ENCODE measurements around the gene SHC4.
"Not testable (repeated sequence)": the region's sequence is repeated elsewhere in the genome, so short reads cannot be mapped to it uniquely, and the experiment has no call there.

SHC4 gene

DNA sequence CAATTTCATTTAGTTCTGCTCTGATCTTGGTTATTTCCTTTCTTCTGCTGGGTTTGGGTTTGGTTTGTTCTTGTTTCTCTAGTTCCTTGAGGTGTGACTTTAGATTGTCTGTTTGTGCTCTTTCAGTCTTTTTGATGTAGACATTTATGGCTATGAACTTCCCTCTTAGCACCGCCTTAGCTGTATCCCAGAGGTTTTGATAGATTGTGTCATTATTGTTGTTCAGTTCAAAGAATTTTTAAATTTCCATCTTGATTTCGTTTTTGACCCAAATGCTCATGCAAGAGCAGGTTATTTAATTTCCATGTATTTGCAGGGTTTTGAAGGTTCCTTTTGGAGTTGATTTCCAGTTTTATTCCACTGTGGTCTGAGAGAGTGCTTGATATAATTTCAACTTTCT lies 53.2 kb downstream of the SHC4 start:
- H3K4me3 ChIP-seq (ENCODE audit: low read length in 2 of 2); H2AFZ ChIP-seq (ENCODE audit: low read length); H3K18ac ChIP-seq (ENCODE audit: low read length); H3K14ac ChIP-seq (ENCODE audit: low read length); H3K36me3 ChIP-seq (replicated peaks in 1 of 2; ENCODE audit: control insufficient read depth in 2 of 2, insufficient read depth in 2 of 2, low read length in 2 of 2); H4K8ac ChIP-seq (ENCODE audit: low read depth, low read length); H2BK15ac ChIP-seq (ENCODE audit: low read length); H2BK5ac ChIP-seq (ENCODE audit: low read length); H2BK120ac ChIP-seq (ENCODE audit: low read depth, low read length); H3K9ac ChIP-seq (ENCODE audit: low read depth, low read length, poor library complexity); H3K4me1 ChIP-seq (ENCODE audit: control insufficient read depth in 2 of 2, insufficient read depth in 1 of 2, low read depth in 1 of 2, low read length in 2 of 2); H3K4ac ChIP-seq (ENCODE audit: low read length); DNase-seq (ENCODE audit: low spot score); H3K23ac ChIP-seq (ENCODE audit: low read depth, low read length, poor library complexity); H3K9me3 ChIP-seq (replicated peaks in 1 of 2; ENCODE audit: control insufficient read depth in 2 of 2, insufficient read depth in 1 of 2, low read depth in 1 of 2, low read length in 2 of 2); H3K79me1 ChIP-seq (ENCODE audit: low read depth, low read length); H2BK12ac ChIP-seq (ENCODE audit: low read length); H2AK5ac ChIP-seq (ENCODE audit: low read depth, low read length); H3K27me3 ChIP-seq (ENCODE audit: control insufficient read depth in 3 of 3, insufficient read depth in 3 of 3, low read depth in 1 of 3, low read length in 3 of 3); H3K27ac ChIP-seq (replicated peaks; ENCODE audit: low read length); H3K4me2 ChIP-seq (ENCODE audit: insufficient read depth, low read length, poor library complexity, severe bottlenecking); H4K91ac ChIP-seq (ENCODE audit: low read depth, low read length, poor library complexity): not testable (repeated sequence)
- no CpG with 5 or more reads among the region's 2 CpGs for WGBS, 2 donors (ENCODE audit: extremely low coverage in 2 of 2, insufficient read length in 2 of 2, insufficient replicate concordance in 1 of 2)

DNA sequence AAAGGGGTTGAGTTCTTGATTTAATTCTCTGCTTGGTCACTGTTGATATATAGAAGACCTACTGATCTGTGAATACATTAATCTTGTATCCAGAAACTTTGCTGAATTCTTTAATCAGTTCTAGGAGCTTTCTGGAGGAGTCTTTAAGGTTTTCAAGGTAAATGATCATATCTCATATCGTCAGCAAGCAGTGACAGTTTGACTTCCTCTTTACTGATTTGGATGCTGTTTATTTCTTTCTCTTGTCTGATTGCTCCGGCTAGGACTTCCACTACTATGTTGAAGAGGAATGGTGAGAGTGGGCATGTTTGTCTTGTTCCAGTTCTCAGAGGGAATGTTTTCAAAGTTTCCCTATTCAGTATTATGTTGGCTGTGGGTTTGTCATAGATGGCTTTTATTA lies 54.4 kb downstream of the SHC4 start:
- H2AFZ ChIP-seq (ENCODE audit: low read length); H2BK120ac ChIP-seq (ENCODE audit: low read depth, low read length); H3K9me3 ChIP-seq (replicated peaks in 1 of 2; ENCODE audit: control insufficient read depth in 2 of 2, insufficient read depth in 1 of 2, low read depth in 1 of 2, low read length in 2 of 2); H2BK15ac ChIP-seq (ENCODE audit: low read length); DNase-seq (ENCODE audit: low spot score); H3K36me3 ChIP-seq (replicated peaks in 1 of 2; ENCODE audit: control insufficient read depth in 2 of 2, insufficient read depth in 2 of 2, low read length in 2 of 2); H2AK5ac ChIP-seq (ENCODE audit: low read depth, low read length); H2BK5ac ChIP-seq (ENCODE audit: low read length); H3K27me3 ChIP-seq (ENCODE audit: control insufficient read depth in 3 of 3, insufficient read depth in 3 of 3, low read depth in 1 of 3, low read length in 3 of 3); H3K27ac ChIP-seq (replicated peaks; ENCODE audit: low read length); H3K23ac ChIP-seq (ENCODE audit: low read depth, low read length, poor library complexity); H3K4me1 ChIP-seq (ENCODE audit: control insufficient read depth in 2 of 2, insufficient read depth in 1 of 2, low read depth in 1 of 2, low read length in 2 of 2); H3K79me1 ChIP-seq (ENCODE audit: low read depth, low read length); H3K4me3 ChIP-seq (ENCODE audit: low read length in 2 of 2); H3K14ac ChIP-seq (ENCODE audit: low read length); H3K4ac ChIP-seq (ENCODE audit: low read length); H3K18ac ChIP-seq (ENCODE audit: low read length); H3K9ac ChIP-seq (ENCODE audit: low read depth, low read length, poor library complexity); H3K4me2 ChIP-seq (ENCODE audit: insufficient read depth, low read length, poor library complexity, severe bottlenecking); H4K91ac ChIP-seq (ENCODE audit: low read depth, low read length, poor library complexity); H2BK12ac ChIP-seq (ENCODE audit: low read length); H4K8ac ChIP-seq (ENCODE audit: low read depth, low read length): not testable (repeated sequence)
- WGBS, 2 donors (ENCODE audit: extremely low coverage in 2 of 2, insufficient read length in 2 of 2, insufficient replicate concordance in 1 of 2) = no CpG with 5 or more reads among the region's 2 CpGs

DNA sequence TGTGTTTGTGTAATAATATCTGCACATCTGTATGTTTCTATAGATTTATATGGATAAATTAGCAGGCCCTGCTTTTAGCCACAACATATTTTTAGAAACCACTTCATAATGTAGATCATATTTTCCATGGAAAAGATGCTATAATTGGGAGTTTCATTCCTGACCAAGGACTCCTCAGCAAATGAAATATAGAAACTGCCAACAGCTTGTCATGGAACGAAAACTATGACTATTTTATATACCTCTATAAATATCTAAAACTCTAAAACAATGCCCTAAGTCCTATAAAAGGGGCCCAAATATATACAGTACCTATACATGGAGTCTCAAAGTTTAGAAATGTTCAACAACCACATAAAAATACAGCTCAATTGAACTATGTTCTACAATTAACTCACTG lies 57.9 kb downstream of the SHC4 start:
- H3K4me1 ChIP-seq (ENCODE audit: control insufficient read depth in 2 of 2, insufficient read depth in 1 of 2, low read depth in 1 of 2, low read length in 2 of 2) = no peaks in the 10 kb centered on the region
- H3K4me2 ChIP-seq (ENCODE audit: insufficient read depth, low read length, poor library complexity, severe bottlenecking) = no peak overlapping the region
- H3K9ac ChIP-seq (ENCODE audit: low read depth, low read length, poor library complexity) = no peak overlapping the region
- no peak overlapping the region for H3K14ac ChIP-seq (ENCODE audit: low read length)
- no peak overlapping the region for H2BK5ac ChIP-seq (ENCODE audit: low read length)
- no peak overlapping the region for H2BK120ac ChIP-seq (ENCODE audit: low read depth, low read length)
- no peak overlapping the region for H2BK15ac ChIP-seq (ENCODE audit: low read length)
- H3K36me3 ChIP-seq (replicated peaks in 1 of 2; ENCODE audit: control insufficient read depth in 2 of 2, insufficient read depth in 2 of 2, low read length in 2 of 2) = no peaks in the 10 kb centered on the region
- no peak for DNase-seq (ENCODE audit: low spot score)
- no peak overlapping the region for H3K23ac ChIP-seq (ENCODE audit: low read depth, low read length, poor library complexity)
- H2AK5ac ChIP-seq (ENCODE audit: low read depth, low read length) = no peak overlapping the region
- H4K8ac ChIP-seq (ENCODE audit: low read depth, low read length) = no peak overlapping the region
- H4K91ac ChIP-seq (ENCODE audit: low read depth, low read length, poor library complexity) = no peak overlapping the region
- no peaks in the 10 kb centered on the region for H3K9me3 ChIP-seq (replicated peaks in 1 of 2; ENCODE audit: control insufficient read depth in 2 of 2, insufficient read depth in 1 of 2, low read depth in 1 of 2, low read length in 2 of 2)
- H3K79me1 ChIP-seq (ENCODE audit: low read depth, low read length) = no peaks in the 10 kb centered on the region
- H2BK12ac ChIP-seq (ENCODE audit: low read length) = no peak overlapping the region
- no CpG with 5 or more reads among the region's 1 CpG for WGBS, 2 donors (ENCODE audit: extremely low coverage in 2 of 2, insufficient read length in 2 of 2, insufficient replicate concordance in 1 of 2)
- H3K4me3 ChIP-seq (ENCODE audit: low read length in 2 of 2) = no peak overlapping the region
- H2AFZ ChIP-seq (ENCODE audit: low read length) = no peak overlapping the region
- no peak overlapping the region for H3K18ac ChIP-seq (ENCODE audit: low read length)
- no peaks in the 10 kb centered on the region for H3K27me3 ChIP-seq (ENCODE audit: control insufficient read depth in 3 of 3, insufficient read depth in 3 of 3, low read depth in 1 of 3, low read length in 3 of 3)
- H3K4ac ChIP-seq (ENCODE audit: low read length) = no peak overlapping the region
- H3K27ac ChIP-seq (replicated peaks; ENCODE audit: low read length) = no peak overlapping the region

DNA sequence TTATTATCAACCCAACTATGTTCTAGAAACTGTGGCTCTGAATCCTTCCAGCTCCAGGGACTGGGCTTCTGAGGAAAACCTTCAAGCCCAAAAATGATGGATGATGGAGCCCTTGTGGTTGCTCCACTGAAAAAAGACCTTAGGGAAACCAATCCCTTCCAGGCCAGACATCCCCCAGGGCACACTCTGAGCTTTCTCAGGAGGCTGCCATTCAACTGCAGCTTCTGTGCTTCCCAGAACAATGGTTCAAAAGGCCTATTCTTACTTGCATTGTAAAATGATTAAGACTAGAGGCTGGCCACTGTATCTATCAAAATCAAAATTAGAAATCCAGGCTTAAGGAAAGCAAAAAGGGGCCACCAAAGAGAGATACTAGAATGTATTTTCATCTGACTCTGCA lies 58.5 kb downstream of the SHC4 start:
- Histone ChIP-seq H2BK12ac (ENCODE audit: low read length) (no peak overlapping the region), H3K9me3 (replicated peaks in 1 of 2; ENCODE audit: control insufficient read depth in 2 of 2, insufficient read depth in 1 of 2, low read depth in 1 of 2, low read length in 2 of 2) (no peaks in the 10 kb centered on the region), H3K4ac (ENCODE audit: low read length) (no peak overlapping the region), H3K4me1 (ENCODE audit: control insufficient read depth in 2 of 2, insufficient read depth in 1 of 2, low read depth in 1 of 2, low read length in 2 of 2) (no peaks in the 10 kb centered on the region), H2BK120ac (ENCODE audit: low read depth, low read length) (no peak overlapping the region), H3K18ac (ENCODE audit: low read length) (no peak overlapping the region), H3K27ac (replicated peaks; ENCODE audit: low read length) (no peak overlapping the region), H3K79me1 (ENCODE audit: low read depth, low read length) (no peaks in the 10 kb centered on the region), H3K36me3 (replicated peaks in 1 of 2; ENCODE audit: control insufficient read depth in 2 of 2, insufficient read depth in 2 of 2, low read length in 2 of 2) (no peaks in the 10 kb centered on the region), H2BK5ac (ENCODE audit: low read length) (no peak overlapping the region), H3K27me3 (ENCODE audit: control insufficient read depth in 3 of 3, insufficient read depth in 3 of 3, low read depth in 1 of 3, low read length in 3 of 3) (no peaks in the 10 kb centered on the region), H3K14ac (ENCODE audit: low read length) (no peak overlapping the region), H4K8ac (ENCODE audit: low read depth, low read length) (no peak overlapping the region), H3K4me3 (ENCODE audit: low read length in 2 of 2) (no peak overlapping the region), H3K23ac (ENCODE audit: low read depth, low read length, poor library complexity) (no peak overlapping the region), H4K91ac (ENCODE audit: low read depth, low read length, poor library complexity) (no peak overlapping the region), H3K4me2 (ENCODE audit: insufficient read depth, low read length, poor library complexity, severe bottlenecking) (no peak overlapping the region), H2AK5ac (ENCODE audit: low read depth, low read length) (no peak overlapping the region), H2BK15ac (ENCODE audit: low read length) (no peak overlapping the region), H3K9ac (ENCODE audit: low read depth, low read length, poor library complexity) (no peak overlapping the region), H2AFZ (ENCODE audit: low read length) (no peak overlapping the region)
- no peak for DNase-seq (ENCODE audit: low spot score)
